HG02588 (cell line): ENCODE measurements around the gene BTBD9.

Source experiments
- ATAC-seq: cut with Tn5 transposase; IDR thresholded peaks from one replicate; pipeline ENCODE4 v1.9.1; 2021; ENCODE audit warnings: mild to moderate bottlenecking, moderate library complexity; ENCODE audit not compliant: unreplicated experiment

BTBD9 gene

GRCh38 chr6:38566295-38567030 is 73.3 kb downstream of the BTBD9 start:
- no peak for ATAC-seq

DNA sequence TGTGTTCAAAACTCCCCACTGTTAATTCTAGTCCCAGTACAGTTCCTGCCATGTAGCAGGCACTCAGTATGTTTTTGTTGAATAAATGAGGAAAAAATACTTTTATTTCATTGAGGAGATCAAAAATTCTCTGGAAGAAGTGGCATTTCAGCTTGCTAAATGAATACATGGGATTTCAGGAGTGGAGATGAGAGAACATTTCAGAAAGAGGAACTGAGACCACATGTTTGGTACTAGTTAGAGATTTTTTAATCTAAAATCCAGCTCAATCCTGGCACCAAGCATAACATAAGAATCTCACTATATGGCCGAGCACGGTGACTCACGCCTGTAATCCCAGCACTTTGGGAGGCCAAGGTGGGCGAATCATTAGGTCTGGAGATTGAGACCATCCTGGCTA is 75.4 kb downstream of the BTBD9 start:
- ATAC-seq = no peak

- ATAC-seq = no peak
Measured at GRCh38 chr6:38555606-38556005, 84.1 kb downstream of the BTBD9 start.

DNA sequence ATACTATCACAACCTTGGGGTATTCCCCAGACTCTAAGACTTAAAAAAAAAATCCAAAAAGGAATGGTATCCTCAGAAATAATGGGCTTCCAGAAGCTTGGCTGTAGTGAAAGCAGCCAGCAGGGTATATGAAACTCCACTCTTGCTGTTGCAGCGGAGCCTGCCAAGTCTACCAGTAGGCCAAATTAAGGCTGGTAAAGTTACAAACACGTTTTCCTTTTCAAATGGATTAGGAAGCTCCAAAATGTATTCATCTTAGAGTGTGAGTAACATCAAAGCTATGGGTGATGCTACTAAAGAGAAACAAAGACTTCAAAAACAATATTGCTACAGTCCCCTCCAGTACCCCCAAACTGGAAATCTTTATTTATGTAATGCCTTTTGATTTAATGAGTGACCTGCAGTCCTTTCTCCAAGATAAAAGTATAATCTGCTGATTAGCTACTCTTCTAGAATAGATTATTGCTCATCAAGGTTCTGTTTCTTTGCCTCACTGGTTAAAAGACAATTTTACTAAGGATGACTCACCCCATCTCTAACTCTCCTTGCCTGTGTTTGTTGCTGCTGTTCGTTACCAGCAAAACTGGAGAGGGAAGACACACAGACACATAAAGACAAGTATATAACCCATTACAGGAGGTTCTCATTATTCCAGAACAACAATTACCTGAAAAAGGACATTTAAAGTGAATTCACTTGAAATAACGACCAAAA is 84.9 kb downstream of the BTBD9 start:
- ATAC-seq = no peak

DNA sequence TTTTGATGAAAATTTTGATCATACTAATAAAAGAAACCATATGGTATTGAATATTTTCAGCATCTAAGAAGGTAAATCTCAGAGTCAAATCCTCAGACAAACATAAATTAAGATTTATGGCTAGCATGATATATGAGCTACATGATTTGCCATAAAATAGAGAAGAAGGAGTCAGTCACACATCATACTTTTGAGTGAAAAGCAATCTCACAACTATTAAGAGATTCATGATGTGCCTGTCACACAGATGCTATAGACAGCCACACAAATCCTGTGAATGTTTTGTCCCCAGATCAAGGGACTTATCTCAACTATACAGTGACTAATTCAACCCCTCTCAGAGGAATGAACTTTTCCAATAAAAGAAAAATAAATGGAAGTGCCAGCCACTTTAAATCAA is 85.7 kb downstream of the BTBD9 start:
- ATAC-seq = no peak

DNA sequence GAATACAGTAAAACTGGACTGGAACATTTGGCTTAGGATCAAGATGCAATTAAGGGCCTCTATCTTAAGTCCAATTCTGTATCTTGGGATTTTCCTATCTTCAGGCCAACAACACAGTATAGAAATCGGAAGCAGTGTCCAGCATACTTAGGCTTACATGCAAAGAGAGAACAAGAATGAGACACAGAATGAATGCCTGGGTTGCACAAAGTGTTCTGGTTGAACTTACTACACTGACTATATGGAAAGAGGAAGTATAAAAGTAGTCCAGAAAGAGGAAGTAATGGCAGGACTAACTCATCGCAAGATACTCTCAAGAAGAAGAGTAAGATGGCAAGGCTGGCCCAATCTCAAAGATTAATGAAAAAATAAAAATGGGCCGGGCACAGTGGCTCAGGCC is 87.6 kb downstream of the BTBD9 start:
- ATAC-seq = no peak

GRCh38 chr6:38549795-38550194 is 89.9 kb downstream of the BTBD9 start:
- no peak for ATAC-seq

DNA sequence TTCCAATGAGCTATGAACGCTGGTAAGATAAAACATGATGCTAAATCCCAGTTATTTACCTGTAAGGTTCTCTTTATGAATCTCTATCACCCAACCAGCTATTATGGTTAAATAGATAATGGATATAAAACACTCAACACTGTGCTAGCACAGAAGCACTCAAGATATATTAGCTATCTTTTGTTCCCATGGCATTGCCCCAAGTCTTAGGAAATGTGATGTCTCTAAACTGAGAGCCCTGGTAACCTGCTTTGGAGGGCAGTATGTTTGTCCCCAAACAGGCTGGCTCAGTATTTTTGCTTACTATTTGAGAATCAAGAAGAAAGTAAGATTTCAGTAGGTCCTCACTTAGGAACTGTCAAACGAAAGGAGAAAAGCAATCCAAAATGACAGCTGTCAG is 90.5 kb downstream of the BTBD9 start:
- no peak for ATAC-seq

DNA sequence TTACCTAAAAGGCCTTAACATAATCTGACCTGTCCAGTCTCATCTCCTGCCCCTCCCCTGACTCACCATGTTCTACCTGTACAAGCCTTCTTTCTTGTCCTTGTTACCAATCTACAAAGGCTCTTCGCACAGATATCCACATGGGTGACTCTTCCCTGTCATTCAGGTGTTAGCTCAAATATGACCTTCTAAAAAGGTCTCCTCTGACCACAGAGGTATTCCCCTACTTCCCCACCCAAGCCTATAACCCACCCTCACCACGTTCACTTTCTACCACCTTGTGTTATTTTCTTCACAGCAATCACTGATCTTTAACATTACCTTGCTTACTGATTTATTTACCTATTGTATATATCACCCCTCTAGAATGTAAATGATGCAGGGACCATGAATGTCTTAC is 96.7 kb downstream of the BTBD9 start:
- no peak for ATAC-seq

GRCh38 chr6:38542031-38542430 is 97.7 kb downstream of the BTBD9 start:
- ATAC-seq = no peak

DNA sequence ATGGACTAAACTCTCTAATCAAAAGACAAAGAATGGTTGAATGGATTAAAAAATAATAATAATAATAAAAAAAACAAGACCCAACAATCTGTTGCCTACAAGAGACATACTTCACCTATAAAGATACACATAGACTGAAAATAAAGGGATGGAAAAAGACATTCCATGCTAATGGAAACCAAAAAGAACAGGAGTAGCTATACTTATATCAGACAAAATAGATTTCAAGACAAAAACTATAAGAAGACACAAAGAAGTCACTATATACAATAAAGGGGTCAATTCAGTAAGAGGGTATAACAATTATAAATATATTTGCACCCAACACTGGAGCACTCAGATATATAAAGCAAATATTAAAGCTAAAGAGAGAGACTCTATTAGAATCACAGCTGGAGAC is 106.7 kb downstream of the BTBD9 start:
- no peak for ATAC-seq

- no peak for ATAC-seq
Measured at GRCh38 chr6:38531134-38531533, 108.6 kb downstream of the BTBD9 start.

- ATAC-seq = no peak
Measured at GRCh38 chr6:38528196-38528965, 111.3 kb downstream of the BTBD9 start.

DNA sequence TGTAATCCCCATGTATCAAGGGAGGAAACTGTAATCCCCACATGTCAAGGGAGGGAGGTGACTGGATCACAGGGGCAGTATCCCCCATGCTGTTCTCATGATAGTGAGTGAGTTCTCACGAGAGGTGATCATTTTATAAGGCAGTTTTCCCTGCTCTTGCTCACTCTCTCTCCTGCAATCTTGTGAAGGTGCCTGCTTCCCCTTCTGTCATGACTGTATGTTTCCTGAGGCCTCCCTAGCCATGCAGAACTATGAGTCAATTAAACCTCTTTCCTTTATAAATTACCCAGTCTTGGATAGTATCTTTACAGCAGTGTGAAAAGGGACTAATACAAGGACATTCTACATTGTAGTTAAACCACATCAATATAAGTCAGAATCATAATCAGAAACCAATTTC is 112.4 kb downstream of the BTBD9 start:
- no peak for ATAC-seq

GRCh38 chr6:38525888-38526287 is 113.8 kb downstream of the BTBD9 start:
- ATAC-seq = no peak

GRCh38 chr6:38524436-38525145 is 115.1 kb downstream of the BTBD9 start:
- ATAC-seq = no peak

DNA sequence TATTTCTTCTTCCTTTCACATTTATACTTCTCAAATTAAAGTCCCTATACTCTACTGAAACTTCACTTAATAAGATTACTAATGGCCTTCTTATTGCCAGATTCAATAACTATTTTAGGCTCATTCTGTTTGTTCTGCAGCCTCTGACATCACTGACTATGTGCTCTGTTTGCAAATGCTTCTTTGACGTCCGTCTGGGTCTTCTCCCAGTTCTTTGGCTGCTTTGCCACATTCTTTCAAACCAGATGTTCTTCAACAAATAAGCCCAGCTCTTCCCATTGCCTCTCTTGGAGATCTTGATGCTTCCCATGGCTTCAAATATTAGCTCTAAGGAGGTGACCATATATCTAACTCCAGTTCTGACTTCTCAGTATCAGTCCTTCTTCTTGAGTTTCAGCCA is 117.4 kb downstream of the BTBD9 start:
- ATAC-seq = no peak

- ATAC-seq = no peak
Measured at GRCh38 chr6:38518511-38519304, 121.0 kb downstream of the BTBD9 start.

- no peak for ATAC-seq
Measured at GRCh38 chr6:38517005-38517404, 122.7 kb downstream of the BTBD9 start.

GRCh38 chr6:38514399-38514798 is 125.3 kb downstream of the BTBD9 start:
- no peak for ATAC-seq
